ENCODE results near the gene SPTBN1. TPM values are rescaled to one million over a fixed set of nuclear protein-coding genes. Genes with fewer than 3 reads are reported as not detected.

The SPTBN1 gene
- total RNA-seq, 1 donor from 2014 or later = 214 TPM

DNA sequence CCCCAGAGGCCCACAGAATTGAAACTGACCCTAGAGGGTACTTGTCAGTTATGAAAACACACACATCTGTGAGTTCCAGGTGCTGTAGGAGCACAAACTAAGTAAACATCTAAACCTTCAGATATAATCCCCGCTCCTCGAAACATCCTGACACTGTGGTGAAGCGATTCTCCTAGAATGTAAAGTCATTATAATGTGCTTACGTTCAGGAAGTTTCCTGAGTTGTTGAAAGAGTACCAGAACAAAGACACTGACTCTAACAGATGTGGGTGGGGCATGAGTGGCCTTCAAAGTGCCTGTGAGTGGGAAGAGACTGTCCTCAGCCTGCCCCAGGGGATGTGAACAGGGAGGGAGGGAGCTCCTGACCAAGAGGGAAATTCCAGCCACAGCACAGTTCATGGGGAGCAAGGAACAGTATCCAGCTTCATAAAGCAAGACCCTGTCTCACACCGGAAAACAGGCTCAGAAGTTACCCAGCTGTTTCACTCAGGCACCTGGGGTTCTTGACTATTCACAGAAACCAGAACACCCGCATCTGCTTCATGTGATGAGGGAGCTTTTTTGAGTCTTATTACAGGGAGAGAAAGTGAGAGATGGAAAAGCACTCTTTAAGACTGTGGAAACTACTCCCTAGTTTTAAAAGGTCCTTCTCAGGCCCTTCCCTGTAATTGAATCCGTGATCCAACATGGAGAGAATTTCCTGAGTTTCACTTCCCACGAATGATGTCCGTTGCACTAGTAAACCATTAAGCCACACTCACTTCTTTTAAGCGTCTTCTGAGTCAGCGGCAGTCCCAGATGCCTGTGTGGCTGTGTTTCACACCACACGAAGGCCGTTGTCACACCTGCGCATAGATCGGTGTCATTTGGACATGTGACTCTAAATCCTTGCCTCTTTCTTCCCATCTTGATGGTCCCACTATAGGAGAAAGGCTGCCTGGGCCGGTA lies 178.7 kb downstream of the SPTBN1 start:
- no peaks in the 10 kb centered on the region for H3K27me3 Mint-ChIP-seq
- DNase-seq (ENCODE audit: extremely low spot score, unreplicated experiment) = no peak
- peaks cover 67% of the 10 kb centered on the region for H3K36me3 Mint-ChIP-seq
- no peaks in the 10 kb centered on the region for H3K9me3 Mint-ChIP-seq
- TF ChIP-seq, protein P1, sequence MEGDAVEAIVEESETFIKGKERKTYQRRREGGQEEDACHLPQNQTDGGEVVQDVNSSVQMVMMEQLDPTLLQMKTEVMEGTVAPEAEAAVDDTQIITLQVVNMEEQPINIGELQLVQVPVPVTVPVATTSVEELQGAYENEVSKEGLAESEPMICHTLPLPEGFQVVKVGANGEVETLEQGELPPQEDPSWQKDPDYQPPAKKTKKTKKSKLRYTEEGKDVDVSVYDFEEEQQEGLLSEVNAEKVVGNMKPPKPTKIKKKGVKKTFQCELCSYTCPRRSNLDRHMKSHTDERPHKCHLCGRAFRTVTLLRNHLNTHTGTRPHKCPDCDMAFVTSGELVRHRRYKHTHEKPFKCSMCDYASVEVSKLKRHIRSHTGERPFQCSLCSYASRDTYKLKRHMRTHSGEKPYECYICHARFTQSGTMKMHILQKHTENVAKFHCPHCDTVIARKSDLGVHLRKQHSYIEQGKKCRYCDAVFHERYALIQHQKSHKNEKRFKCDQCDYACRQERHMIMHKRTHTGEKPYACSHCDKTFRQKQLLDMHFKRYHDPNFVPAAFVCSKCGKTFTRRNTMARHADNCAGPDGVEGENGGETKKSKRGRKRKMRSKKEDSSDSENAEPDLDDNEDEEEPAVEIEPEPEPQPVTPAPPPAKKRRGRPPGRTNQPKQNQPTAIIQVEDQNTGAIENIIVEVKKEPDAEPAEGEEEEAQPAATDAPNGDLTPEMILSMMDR (conservative IDR thresholded peaks at IDR 0.05) = no peak
- H3K4me1 Mint-ChIP-seq (ENCODE audit: unreplicated experiment) = peaks cover 21% of the 10 kb centered on the region
- peak overlapping the region; percentile 76 for H3K27ac Mint-ChIP-seq
- no peak overlapping the region for H3K4me3 Mint-ChIP-seq

DNA sequence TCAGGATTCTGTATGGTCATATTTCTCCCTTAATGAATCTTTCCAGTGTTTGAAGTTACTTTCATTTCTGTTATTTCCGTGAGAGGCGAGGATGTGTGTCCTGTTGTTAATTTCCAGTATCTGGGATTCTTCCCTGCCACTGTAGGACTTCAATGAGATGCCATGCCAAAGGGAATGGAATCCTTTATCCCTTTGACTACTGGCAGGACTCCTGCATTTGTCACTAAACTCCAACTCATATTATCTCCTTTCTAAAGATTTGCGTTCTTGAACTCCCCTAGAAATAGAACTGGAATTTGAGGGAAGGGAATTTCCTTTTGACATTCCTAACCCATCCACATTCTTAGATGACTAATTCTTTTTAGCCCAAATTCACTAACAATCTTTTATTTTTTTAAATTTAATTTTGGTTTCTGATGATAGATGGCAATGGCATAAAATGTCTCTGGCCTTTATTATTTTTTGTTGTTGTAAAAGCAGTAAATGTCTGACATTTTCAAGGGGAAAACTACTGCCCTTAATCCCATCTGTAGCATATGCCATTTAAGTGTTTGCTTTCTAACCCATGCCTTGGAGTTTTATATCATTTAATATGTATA lies 179.5 kb downstream of the SPTBN1 start:
- H3K27me3 Mint-ChIP-seq = no peaks in the 10 kb centered on the region
- H3K4me3 Mint-ChIP-seq = no peak overlapping the region
- no peak overlapping the region for H3K27ac Mint-ChIP-seq
- H3K36me3 Mint-ChIP-seq = peaks cover 65% of the 10 kb centered on the region
- H3K4me1 Mint-ChIP-seq (ENCODE audit: unreplicated experiment) = peaks cover 21% of the 10 kb centered on the region
- TF ChIP-seq, protein P1 (conservative IDR thresholded peaks at IDR 0.05) = no peak
- no peaks in the 10 kb centered on the region for H3K9me3 Mint-ChIP-seq
- no peak for DNase-seq (ENCODE audit: extremely low spot score, unreplicated experiment)

DNA sequence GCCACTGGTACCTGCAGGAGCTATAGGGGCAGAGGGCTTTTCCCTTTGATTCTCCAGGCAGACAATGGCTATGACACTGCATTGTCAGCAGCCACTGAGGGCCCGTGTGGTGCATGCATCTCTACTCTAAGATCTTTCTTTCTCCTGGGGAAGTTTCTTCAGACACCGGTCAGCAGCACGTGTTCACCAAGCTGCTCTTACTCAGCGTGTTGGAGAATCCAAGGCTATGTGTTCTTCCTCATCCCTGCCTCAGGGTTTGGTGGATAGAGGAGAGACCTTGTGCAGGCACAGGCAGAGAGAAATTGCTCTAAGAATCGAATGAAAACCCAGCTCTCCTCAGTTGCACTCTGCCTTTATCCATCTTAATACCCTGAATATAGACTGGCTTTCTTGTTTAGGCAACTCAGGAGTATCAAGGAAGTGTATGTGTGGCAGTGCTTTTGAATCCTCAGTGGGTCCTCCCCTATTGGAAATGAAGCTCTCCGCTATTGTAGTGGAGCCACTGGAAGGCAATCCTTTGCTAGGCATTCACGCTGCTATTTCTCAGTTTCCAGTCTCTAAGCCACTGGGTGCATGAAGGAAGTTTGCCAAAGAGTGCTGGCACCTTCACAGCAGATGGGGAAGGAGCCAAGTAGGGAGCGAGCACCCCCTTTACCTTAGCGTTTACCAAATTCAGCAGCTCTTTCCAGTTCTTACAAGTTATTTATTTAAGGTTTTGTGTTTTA lies 180.4 kb downstream of the SPTBN1 start:
- peaks cover 21% of the 10 kb centered on the region for H3K4me1 Mint-ChIP-seq (ENCODE audit: unreplicated experiment)
- no peak overlapping the region for H3K4me3 Mint-ChIP-seq

DNA sequence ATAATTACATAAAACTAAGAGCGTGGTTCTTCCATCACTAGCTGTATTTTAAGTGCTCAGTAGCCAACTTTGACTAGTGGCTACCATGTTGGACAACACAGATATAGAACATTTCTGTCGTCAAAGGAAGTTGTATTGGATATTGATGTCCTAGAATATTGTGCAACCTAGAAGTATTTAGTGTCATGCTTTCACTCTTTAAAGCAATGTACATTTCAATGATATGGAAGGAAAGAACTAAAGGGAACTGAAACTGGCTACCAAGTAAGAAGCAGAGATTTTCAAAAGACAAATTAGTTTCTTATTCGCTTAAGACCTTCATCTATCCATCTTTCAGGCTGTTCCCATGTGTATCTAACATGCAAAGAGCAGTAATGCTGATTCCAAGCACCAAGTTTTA lies 182.0 kb downstream of the SPTBN1 start:
- Mint-ChIP-seq H3K9me3 (no peaks in the 10 kb centered on the region), H3K4me1 (ENCODE audit: unreplicated experiment) (peaks cover 21% of the 10 kb centered on the region), H3K36me3 (peaks cover 65% of the 10 kb centered on the region), H3K27me3 (no peaks in the 10 kb centered on the region), H3K4me3 (no peak overlapping the region), H3K27ac (no peak overlapping the region)
- TF ChIP-seq, protein P1 (conservative IDR thresholded peaks at IDR 0.05) = no peak
- no peak for DNase-seq (ENCODE audit: extremely low spot score, unreplicated experiment)

More for the DNA sequence above, 180.4 kb downstream of the SPTBN1 start:
- Mint-ChIP-seq H3K9me3 (no peaks in the 10 kb centered on the region), H3K27ac (no peak overlapping the region), H3K27me3 (no peaks in the 10 kb centered on the region), H3K36me3 (peaks cover 63% of the 10 kb centered on the region)
- DNase-seq (ENCODE audit: extremely low spot score, unreplicated experiment) = no peak
- TF ChIP-seq, protein P1 (conservative IDR thresholded peaks at IDR 0.05) = no peak

DNA sequence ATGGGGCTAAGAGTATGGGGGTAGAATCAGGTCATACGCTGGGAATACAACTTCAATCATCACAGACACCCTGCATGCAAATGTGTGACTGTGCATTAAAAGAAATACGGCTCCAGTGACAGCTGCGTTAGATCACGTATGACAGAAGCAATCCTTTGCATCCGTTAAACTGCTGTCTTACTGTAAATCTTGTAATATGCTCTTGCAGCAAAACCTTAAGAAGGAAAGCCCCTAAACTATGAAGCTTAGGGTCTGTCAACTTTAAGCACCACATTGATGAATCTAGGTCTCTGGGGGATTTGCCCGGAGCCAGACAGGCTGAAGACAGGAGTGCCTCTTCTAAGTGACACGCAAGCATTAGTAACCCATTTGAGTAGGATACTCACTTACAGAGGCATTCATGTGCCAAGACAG lies 182.7 kb downstream of the SPTBN1 start:
- peaks cover 21% of the 10 kb centered on the region for H3K4me1 Mint-ChIP-seq (ENCODE audit: unreplicated experiment)
- no peaks in the 10 kb centered on the region for H3K9me3 Mint-ChIP-seq
- no peak for DNase-seq (ENCODE audit: extremely low spot score, unreplicated experiment)
- H3K27ac Mint-ChIP-seq = peak overlapping the region; percentile 61
- no peaks in the 10 kb centered on the region for H3K27me3 Mint-ChIP-seq
- H3K36me3 Mint-ChIP-seq = peaks cover 60% of the 10 kb centered on the region
- no peak overlapping the region for H3K4me3 Mint-ChIP-seq
- TF ChIP-seq, protein P1 (conservative IDR thresholded peaks at IDR 0.05) = no peak

Measured in type B pancreatic cell (in vitro differentiated cells).